Measurements from ENCODE around the gene CMTM7.
"Not testable (repeated sequence)": the region's sequence is repeated elsewhere in the genome, so short reads cannot be mapped to it uniquely, and the experiment has no call there.

Gene CMTM7

GRCh38 chr3:32460817-32461496 lies 69.3 kb downstream of the CMTM7 start:
- DNase-seq: not testable (repeated sequence)

DNA sequence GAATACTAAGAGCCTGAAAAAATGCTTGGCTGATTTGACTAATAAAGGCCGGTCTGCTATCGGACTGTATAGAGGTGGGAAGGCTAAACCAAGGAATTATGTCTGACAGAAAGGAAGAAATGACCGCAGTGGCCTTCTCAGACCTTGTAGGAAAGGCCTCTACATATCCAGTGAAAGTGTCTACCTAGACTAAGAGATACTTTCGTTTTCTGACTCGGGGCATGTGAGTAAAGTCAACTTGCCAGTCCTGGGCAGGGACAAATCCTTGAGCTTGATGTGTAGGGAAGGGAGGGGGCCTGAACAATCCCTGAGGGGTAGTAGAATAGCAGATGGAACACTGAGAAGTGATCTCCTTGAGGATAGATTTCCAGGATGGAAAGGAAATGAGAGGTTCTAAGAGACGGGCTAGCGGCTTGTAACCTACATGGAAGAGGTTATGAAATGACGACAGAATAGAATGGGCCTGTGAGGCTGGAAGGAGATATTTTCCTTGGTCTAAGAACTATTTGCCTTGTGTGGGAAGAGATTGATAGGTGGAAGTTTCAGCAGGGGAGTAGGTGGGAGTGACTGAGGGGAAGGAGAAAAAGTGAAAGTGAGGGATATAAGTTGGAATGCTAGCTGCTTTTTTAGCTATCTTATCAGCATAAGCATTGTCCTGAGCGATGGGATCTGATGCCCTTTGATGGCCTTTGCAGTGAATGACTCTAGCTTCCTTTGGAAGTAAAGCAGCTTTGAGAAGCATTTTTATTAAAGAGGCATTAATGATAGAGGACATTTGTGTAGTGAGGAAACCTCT lies 70.7 kb downstream of the CMTM7 start:
- not testable (repeated sequence) for DNase-seq

DNA sequence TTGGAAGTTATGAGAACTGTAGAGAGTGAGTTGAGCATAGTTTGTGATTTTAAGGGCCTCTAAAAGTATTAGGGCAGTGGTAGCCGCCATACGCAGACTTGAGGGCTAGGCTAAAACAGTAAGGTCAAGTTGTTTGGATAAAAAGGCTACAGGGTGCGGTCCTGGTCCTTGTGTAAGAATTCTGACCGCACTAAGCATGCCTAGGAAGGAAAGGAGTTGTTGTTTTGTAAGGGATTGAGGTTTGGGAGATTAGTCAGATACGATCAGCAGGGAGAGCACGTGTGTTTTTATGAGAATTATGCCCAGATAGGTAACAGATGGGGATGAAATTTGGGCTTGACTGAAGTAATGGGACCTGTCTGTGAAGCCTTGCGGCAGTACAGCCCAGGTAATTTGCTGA lies 71.8 kb downstream of the CMTM7 start:
- not testable (repeated sequence) for DNase-seq

DNA sequence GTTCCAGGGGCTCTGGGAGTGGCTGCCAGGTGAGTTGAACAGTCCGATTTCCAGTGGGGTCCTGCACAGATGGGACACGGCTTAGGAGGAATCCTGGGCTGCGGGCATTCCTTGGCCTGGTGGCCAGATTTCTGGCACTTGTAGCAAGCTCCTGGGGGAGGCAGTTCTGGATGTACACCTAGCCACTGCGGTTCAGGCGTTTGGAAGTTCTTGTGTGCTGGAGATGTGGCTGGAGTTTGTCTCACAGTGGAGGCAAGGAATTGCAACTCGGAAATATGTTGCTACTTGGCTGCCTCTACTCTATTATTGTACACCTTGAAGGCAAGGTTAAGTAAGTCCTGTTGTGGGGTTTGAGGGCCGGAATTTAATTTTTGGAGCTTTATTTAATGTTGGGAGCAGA lies 73.1 kb downstream of the CMTM7 start:
- DNase-seq: not testable (repeated sequence)

DNA sequence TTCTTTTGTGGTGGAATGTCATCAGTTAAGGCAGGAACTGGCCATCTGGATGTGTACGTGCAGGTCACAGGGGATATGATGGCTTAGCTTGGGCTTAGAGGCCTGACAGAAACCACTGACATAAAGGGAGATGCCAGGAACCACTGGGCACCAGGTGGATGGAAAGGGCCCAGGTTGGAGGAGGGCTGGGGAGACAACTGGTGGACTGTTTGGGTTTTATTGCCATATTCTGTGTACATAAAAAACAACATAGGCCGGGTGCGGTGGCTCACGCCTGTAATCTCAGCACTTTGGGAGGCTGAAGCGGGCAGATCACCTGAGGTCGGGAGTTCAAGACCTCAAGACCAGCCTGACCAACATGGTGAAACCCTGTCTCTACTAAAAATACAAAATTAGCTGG lies 75.2 kb downstream of the CMTM7 start:
- DNase-seq: not testable (repeated sequence)

- DNase-seq: peak in 1 of 2 experiments; percentile 49
These were observed 75.8 kb downstream of the CMTM7 start for GRCh38 chr3:32467333-32468070.

DNA sequence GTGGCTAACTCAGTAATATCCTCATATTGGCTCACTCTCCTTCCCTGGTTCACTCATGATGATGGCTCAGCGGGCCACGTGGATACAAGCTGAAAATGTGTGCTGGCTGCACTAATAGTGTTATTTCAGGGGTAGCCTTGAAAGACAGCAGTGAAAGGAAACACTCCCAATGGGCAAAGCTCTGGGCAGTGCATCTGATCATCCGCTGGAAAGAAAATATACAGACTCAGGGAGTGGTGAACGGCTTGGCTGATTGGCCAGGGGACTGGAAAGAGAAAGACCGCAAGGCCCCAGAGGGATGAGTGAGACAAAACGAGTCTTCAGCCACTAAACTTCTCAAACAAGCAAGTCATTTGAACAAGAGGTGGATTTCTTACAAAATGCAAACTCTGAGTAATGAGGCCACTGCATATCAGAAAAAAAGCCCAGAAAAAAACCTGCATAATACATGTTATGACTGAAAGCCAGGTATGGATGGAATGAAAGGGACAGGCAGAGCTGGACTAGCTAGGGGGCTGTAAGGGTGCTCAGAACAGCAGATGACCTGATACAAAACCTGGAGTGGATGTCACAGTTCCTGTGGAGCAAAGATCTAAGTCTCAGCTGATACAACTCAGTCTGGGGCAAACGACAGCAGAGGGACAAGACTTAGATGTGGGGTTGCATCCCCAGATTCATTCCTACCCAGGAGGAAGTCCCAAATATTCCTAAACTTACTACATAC lies 77.7 kb downstream of the CMTM7 start:
- no peak for DNase-seq

DNA sequence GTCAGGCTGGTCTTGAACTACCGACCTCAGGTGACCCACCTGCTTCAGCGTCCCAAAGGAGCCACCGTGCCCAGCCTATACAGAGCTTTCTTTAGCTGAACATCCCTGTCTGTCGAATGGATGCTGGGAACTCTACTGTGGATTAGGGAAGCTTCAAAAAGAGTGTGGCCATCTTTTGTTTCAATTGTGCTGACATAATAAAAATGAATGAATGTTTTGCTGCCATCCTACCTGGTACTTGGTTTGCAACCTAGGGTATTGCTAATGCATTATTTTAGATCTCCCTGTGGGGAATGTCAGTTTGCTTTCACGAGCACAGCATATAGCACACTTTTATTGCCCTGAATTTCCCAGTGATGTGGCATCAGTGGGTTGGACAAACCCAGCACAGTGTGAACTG lies 78.7 kb downstream of the CMTM7 start:
- no peak for DNase-seq

- no peak for DNase-seq
These were observed 79.6 kb downstream of the CMTM7 start for GRCh38 chr3:32471246-32471645.

- not testable (repeated sequence) for DNase-seq
These were observed 80.5 kb downstream of the CMTM7 start for GRCh38 chr3:32472151-32472550.

DNA sequence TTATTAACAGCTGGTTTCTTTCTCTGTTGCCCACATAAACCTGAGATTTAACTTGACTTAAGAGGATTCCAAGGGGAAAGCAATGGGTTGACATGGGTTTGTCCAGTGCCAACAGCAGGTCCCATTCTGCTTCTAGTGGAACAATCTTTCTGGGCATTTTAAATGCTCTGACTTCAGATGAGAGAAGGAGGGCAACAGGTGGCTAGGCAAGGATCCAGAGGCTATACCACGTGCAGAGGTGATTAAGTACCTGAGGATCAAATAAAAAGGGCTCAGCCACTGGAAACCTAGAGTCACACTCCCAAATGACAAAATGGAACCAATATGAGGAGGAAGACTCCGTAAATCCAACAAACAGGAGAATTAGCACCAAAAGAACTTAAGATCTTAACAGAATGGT lies 82.5 kb downstream of the CMTM7 start:
- no peak for DNase-seq

- DNase-seq: no peak
These were observed 89.0 kb downstream of the CMTM7 start for GRCh38 chr3:32480604-32481003.

GRCh38 chr3:32481791-32482631 lies 90.4 kb downstream of the CMTM7 start:
- DNase-seq: no peak

DNA sequence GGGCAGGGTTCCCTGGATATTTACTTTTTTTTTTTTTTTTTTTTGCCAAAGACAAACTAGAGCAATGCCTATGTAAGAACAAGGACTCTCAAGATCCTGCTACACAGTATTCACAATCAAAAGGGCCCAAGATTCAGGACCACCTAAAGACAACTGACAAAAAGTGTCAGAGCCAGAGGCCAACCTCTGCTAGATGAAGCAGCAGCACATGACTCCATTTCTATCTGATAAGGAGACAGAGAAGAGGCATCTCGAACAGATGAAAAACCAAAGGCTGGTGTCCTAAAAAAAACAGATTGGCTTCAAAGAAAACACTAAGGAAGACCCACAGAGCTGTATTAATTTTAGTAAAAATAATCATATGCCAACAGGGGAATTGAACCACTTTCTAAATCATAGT lies 91.0 kb downstream of the CMTM7 start:
- DNase-seq: no peak

- DNase-seq: no peak
These were observed 92.1 kb downstream of the CMTM7 start for GRCh38 chr3:32483772-32484171.

- DNase-seq: no peak
These were observed 92.8 kb downstream of the CMTM7 start for GRCh38 chr3:32484436-32484835.

- DNase-seq: no peak
These were observed 96.3 kb downstream of the CMTM7 start for GRCh38 chr3:32487781-32488473.

GRCh38 chr3:32488474-32489008 lies 96.9 kb downstream of the CMTM7 start:
- no peak for DNase-seq

DNA sequence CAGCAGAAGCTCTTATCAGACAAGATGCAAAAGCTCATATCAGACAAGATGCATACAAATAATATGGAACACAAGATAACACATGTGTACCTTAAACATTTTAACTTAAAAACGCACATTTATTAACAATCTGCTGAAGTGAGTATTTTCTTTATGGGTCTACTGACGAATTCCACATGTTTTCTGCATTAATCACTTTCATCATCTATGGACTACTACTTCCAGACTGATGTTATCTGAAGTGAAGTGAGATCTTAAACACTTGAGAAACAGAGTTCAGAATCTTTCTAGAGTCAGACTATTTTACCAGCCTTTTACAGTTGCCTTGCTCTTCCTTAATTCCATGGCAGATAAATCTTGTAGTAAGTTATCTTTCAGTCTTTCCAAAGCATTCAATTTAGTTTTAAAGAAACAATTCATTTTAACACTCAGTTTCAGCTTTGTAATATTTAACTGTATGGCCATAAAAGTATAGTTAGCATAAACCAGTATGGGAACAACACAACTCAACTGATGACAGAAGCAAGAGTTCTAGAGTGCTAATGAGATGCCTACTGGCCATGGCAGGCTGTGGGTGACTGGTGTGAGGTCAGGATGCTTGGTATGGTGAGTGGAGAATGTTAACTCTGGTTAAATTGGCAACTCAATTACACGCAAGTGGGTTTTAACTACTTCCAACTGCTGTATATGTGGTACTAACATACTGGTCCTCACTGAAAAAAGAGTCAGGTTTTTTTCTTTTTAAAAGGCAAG lies 101.2 kb downstream of the CMTM7 start:
- DNase-seq: no peak

Measured in SW 1271 (cell line).